ENCODE measurements around the gene CIAO2B.
A peak's percentile ranks its signal among the peaks of the same experiment; 100 is the strongest.
"Not testable (repeated sequence)": the region's sequence is repeated elsewhere in the genome, so short reads cannot be mapped to it uniquely, and the experiment has no call there.

CIAO2B gene

DNA sequence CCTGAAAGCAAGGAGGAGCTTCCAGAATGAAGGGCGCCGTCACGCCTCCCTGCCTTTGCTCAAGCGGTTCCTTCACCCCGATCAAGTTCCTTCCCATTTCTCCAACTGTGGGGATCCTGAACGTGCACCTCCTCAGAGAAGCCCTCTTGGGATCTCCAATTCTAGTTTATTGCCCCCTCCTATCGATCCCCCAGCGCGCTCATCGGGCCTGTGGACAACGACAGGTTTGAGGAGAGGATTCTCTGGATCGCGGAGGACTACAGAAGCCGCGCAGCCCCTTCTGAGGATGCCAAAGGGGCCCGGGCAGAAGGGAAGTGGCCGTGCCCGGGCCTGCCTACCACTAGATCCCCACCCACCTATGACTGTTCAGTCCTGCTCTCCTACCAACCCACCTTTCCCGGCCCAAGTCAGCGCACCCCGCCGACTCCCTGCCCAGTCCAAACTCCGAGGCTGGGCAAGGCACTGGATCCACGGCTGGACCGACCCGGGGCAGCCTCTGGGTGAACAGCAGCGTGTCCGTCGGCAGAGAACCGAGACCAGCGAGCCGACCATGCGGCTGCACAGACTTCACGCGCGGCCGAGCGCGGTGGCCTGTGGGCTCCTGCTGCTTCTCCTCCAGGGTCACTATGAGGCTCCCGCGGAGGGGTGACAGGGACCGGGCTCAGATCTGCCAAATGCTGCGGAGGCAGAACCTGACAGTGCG, 14.1 kb upstream of the CIAO2B start:
- Histone ChIP-seq H3K4me1 (ENCODE audit: control insufficient read depth in 2 of 2, insufficient read depth in 2 of 2, low read length in 2 of 2) (peaks cover 7 to 22% of the 10 kb centered on the region in 2 donors), H3K27ac (ENCODE audit: low read depth in 2 of 2, low read length in 2 of 2) (no peak overlapping the region), H3K27me3 (ENCODE audit: control insufficient read depth in 2 of 2, insufficient read depth in 2 of 2, low read length in 2 of 2) (no peaks in the 10 kb centered on the region), H3K36me3 (ENCODE audit: control insufficient read depth in 2 of 2, insufficient read depth in 2 of 2, low read length in 2 of 2) (peaks cover 3 to 8% of the 10 kb centered on the region in 2 donors), H3K9me3 (ENCODE audit: control insufficient read depth in 2 of 2, low read length in 2 of 2) (no peaks in the 10 kb centered on the region), H3K4me3 (ENCODE audit: low read length in 2 of 2) (peak overlapping the region; percentile 73 to 80), H3K9ac (ENCODE audit: low read depth in 1 of 2, low read length in 2 of 2) (peak overlapping the region; percentile 24 to 51)

DNA sequence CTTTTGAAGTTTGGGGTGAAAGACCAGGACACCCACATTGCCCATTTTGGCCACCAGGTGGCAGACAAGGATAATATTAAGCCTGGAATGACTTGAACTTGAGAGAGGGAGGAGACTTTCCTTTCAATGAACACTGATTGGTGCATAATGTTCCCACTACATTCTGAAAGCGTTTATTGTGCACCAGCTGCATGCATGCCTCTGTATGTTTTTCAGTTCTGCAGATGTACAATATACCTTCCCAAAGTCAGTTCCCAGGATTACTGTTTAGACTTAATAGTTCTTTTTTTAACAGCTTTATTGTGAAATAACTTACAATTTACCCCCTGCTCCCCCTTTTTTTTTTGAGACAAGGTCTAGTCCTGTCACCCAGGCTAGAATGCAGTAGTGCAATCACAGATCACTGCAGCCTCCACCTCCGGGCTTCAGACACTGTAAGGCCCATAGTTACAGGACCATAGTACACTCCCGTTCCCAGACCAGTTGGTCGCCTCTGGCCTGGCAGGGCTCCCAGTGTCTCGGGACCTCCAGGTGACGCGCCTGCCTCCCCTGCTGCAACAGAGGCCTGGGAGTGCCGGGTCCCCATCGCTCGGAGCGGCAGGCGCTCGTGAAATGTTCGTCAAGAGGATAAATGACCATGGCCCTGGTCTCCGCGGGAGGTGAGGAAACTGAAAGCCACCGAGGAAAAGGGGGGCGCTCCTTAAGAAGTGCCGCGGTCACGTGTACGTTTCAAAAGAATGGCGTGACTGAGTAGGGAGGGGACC, 13.3 kb upstream of the CIAO2B start:
- peaks cover 11 to 16% of the 10 kb centered on the region in 2 donors for H3K36me3 ChIP-seq (ENCODE audit: control insufficient read depth in 2 of 2, insufficient read depth in 2 of 2, low read length in 2 of 2)
- peak overlapping the region in 1 of 2 donors; percentile 51 for H3K9ac ChIP-seq (ENCODE audit: low read depth in 1 of 2, low read length in 2 of 2)
- no peaks in the 10 kb centered on the region for H3K9me3 ChIP-seq (ENCODE audit: control insufficient read depth in 2 of 2, low read length in 2 of 2)
- H3K27me3 ChIP-seq (ENCODE audit: control insufficient read depth in 2 of 2, insufficient read depth in 2 of 2, low read length in 2 of 2) = no peaks in the 10 kb centered on the region
- no peak overlapping the region for H3K27ac ChIP-seq (ENCODE audit: low read depth in 2 of 2, low read length in 2 of 2)
- peaks cover 7 to 17% of the 10 kb centered on the region in 2 donors for H3K4me1 ChIP-seq (ENCODE audit: control insufficient read depth in 2 of 2, insufficient read depth in 2 of 2, low read length in 2 of 2)
- H3K4me3 ChIP-seq (ENCODE audit: low read length in 2 of 2) = peak overlapping the region; percentile 73 to 80

DNA sequence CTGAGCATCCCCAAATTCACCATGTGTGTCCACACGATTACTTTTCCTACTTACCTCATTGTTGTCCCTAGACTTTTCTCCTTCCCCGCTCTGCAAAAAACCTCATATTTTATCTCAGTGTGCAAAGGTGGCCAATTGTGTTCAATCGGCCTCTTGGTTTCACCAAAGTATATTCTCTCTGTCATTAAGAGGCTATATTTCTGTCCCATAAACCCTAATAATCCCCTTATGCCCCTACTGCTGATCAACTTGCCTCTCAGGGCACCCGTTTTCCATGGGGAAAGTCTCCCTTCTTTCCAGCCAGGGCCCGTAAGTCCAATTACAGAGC, 12.7 kb upstream of the CIAO2B start:
- no peak overlapping the region for H3K27ac ChIP-seq (ENCODE audit: low read depth in 2 of 2, low read length in 2 of 2)
- H3K9me3 ChIP-seq (ENCODE audit: control insufficient read depth in 2 of 2, low read length in 2 of 2) = no peaks in the 10 kb centered on the region
- H3K36me3 ChIP-seq (ENCODE audit: control insufficient read depth in 2 of 2, insufficient read depth in 2 of 2, low read length in 2 of 2) = peaks cover 17 to 21% of the 10 kb centered on the region in 2 donors
- peaks cover 5 to 17% of the 10 kb centered on the region in 2 donors for H3K4me1 ChIP-seq (ENCODE audit: control insufficient read depth in 2 of 2, insufficient read depth in 2 of 2, low read length in 2 of 2)
- H3K27me3 ChIP-seq (ENCODE audit: control insufficient read depth in 2 of 2, insufficient read depth in 2 of 2, low read length in 2 of 2) = no peaks in the 10 kb centered on the region
- no peak overlapping the region for H3K9ac ChIP-seq (ENCODE audit: low read depth in 1 of 2, low read length in 2 of 2)
- H3K4me3 ChIP-seq (ENCODE audit: low read length in 2 of 2) = no peak overlapping the region

GRCh38 chr16:66946541-66946940, 12.3 kb upstream of the CIAO2B start:
- no peak overlapping the region for H3K4me3 ChIP-seq (ENCODE audit: low read length in 2 of 2)
- H3K36me3 ChIP-seq (ENCODE audit: control insufficient read depth in 2 of 2, insufficient read depth in 2 of 2, low read length in 2 of 2) = peaks cover 21 to 25% of the 10 kb centered on the region in 2 donors
- no peak overlapping the region for H3K27ac ChIP-seq (ENCODE audit: low read depth in 2 of 2, low read length in 2 of 2)
- H3K9me3 ChIP-seq (ENCODE audit: control insufficient read depth in 2 of 2, low read length in 2 of 2) = no peaks in the 10 kb centered on the region
- no peak overlapping the region for H3K9ac ChIP-seq (ENCODE audit: low read depth in 1 of 2, low read length in 2 of 2)
- no peaks in the 10 kb centered on the region for H3K27me3 ChIP-seq (ENCODE audit: control insufficient read depth in 2 of 2, insufficient read depth in 2 of 2, low read length in 2 of 2)
- peaks cover 4 to 17% of the 10 kb centered on the region in 2 donors for H3K4me1 ChIP-seq (ENCODE audit: control insufficient read depth in 2 of 2, insufficient read depth in 2 of 2, low read length in 2 of 2)

- Histone ChIP-seq H3K36me3 (ENCODE audit: control insufficient read depth in 2 of 2, insufficient read depth in 2 of 2, low read length in 2 of 2) (peaks cover 27 to 31% of the 10 kb centered on the region in 2 donors), H3K27me3 (ENCODE audit: control insufficient read depth in 2 of 2, insufficient read depth in 2 of 2, low read length in 2 of 2) (no peaks in the 10 kb centered on the region), H3K9me3 (ENCODE audit: control insufficient read depth in 2 of 2, low read length in 2 of 2) (no peaks in the 10 kb centered on the region), H3K9ac (ENCODE audit: low read depth in 1 of 2, low read length in 2 of 2) (no peak overlapping the region), H3K4me3 (ENCODE audit: low read length in 2 of 2) (no peak overlapping the region), H3K4me1 (ENCODE audit: control insufficient read depth in 2 of 2, insufficient read depth in 2 of 2, low read length in 2 of 2) (peaks cover 4 to 17% of the 10 kb centered on the region in 2 donors), H3K27ac (ENCODE audit: low read depth in 2 of 2, low read length in 2 of 2) (no peak overlapping the region)
Observed at GRCh38 chr16:66945939-66946338, 11.7 kb upstream of the CIAO2B start.

GRCh38 chr16:66944971-66945370, 10.8 kb upstream of the CIAO2B start:
- not testable (repeated sequence) for H3K4me3 ChIP-seq (ENCODE audit: low read length in 2 of 2); H3K9ac ChIP-seq (ENCODE audit: low read depth in 1 of 2, low read length in 2 of 2); H3K27me3 ChIP-seq (ENCODE audit: control insufficient read depth in 2 of 2, insufficient read depth in 2 of 2, low read length in 2 of 2); H3K27ac ChIP-seq (ENCODE audit: low read depth in 2 of 2, low read length in 2 of 2); H3K9me3 ChIP-seq (ENCODE audit: control insufficient read depth in 2 of 2, low read length in 2 of 2)
- H3K4me1 ChIP-seq (ENCODE audit: control insufficient read depth in 2 of 2, insufficient read depth in 2 of 2, low read length in 2 of 2) = peaks cover 4 to 17% of the 10 kb centered on the region in 2 donors
- peaks cover 36 to 41% of the 10 kb centered on the region in 2 donors for H3K36me3 ChIP-seq (ENCODE audit: control insufficient read depth in 2 of 2, insufficient read depth in 2 of 2, low read length in 2 of 2)

DNA sequence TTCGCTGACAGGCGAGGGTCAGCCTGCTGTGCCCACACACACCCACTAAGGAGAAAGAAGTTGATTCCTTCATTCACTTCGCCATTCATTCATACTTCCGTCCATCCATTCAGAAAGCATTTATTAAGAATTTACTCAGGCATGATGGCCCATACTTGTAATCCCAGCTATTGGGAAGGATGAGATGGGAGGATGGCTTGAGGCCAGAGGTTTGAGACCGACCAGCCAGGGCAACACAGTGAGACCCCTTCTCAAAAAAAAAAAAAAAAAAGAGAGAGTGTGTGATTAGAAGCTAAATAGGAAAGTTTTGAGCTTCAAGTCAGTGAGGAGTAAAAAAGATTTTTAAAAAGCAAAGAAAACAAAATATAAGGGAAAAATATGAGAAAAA, 9.8 kb upstream of the CIAO2B start:
- Histone ChIP-seq H3K27me3 (ENCODE audit: control insufficient read depth in 2 of 2, insufficient read depth in 2 of 2, low read length in 2 of 2) (no peaks in the 10 kb centered on the region), H3K4me1 (ENCODE audit: control insufficient read depth in 2 of 2, insufficient read depth in 2 of 2, low read length in 2 of 2) (peaks cover 4 to 14% of the 10 kb centered on the region in 2 donors), H3K36me3 (ENCODE audit: control insufficient read depth in 2 of 2, insufficient read depth in 2 of 2, low read length in 2 of 2) (peaks cover 44 to 50% of the 10 kb centered on the region in 2 donors), H3K9me3 (ENCODE audit: control insufficient read depth in 2 of 2, low read length in 2 of 2) (no peaks in the 10 kb centered on the region), H3K27ac (ENCODE audit: low read depth in 2 of 2, low read length in 2 of 2) (no peak overlapping the region), H3K4me3 (ENCODE audit: low read length in 2 of 2) (no peak overlapping the region), H3K9ac (ENCODE audit: low read depth in 1 of 2, low read length in 2 of 2) (no peak overlapping the region)

DNA sequence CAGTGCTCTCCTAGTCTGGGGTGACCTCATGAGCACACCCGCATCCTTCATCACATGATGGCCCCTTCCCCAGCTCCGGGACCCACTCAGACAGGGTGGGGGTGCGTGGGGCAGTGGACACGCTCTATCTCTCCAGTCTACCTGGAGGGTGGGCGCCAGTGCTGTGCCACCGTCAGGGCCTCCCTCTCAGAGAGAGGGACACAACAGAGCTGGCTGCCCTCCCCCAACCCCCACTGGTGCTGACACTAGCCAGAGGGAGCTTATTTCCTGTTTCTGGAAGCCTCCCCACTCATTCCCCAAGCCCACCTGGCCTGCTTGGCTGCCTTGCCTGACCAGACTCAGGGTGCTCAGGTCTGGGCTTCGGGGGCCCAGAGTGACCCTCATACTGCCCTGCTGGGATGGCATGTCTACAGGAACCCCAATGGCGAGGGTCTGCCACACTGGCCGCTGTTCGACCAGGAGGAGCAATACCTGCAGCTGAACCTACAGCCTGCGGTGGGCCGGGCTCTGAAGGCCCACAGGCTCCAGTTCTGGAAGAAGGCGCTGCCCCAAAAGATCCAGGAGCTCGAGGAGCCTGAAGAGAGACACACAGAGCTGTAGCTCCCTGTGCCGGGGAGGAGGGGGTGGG, 9.3 kb upstream of the CIAO2B start:
- Histone ChIP-seq H3K27me3 (ENCODE audit: control insufficient read depth in 2 of 2, insufficient read depth in 2 of 2, low read length in 2 of 2) (no peaks in the 10 kb centered on the region), H3K36me3 (ENCODE audit: control insufficient read depth in 2 of 2, insufficient read depth in 2 of 2, low read length in 2 of 2) (peaks cover 49 to 55% of the 10 kb centered on the region in 2 donors), H3K27ac (ENCODE audit: low read depth in 2 of 2, low read length in 2 of 2) (no peak overlapping the region), H3K4me3 (ENCODE audit: low read length in 2 of 2) (no peak overlapping the region), H3K4me1 (ENCODE audit: control insufficient read depth in 2 of 2, insufficient read depth in 2 of 2, low read length in 2 of 2) (peaks cover 4 to 10% of the 10 kb centered on the region in 2 donors), H3K9ac (ENCODE audit: low read depth in 1 of 2, low read length in 2 of 2) (no peak overlapping the region), H3K9me3 (ENCODE audit: control insufficient read depth in 2 of 2, low read length in 2 of 2) (no peaks in the 10 kb centered on the region)

DNA sequence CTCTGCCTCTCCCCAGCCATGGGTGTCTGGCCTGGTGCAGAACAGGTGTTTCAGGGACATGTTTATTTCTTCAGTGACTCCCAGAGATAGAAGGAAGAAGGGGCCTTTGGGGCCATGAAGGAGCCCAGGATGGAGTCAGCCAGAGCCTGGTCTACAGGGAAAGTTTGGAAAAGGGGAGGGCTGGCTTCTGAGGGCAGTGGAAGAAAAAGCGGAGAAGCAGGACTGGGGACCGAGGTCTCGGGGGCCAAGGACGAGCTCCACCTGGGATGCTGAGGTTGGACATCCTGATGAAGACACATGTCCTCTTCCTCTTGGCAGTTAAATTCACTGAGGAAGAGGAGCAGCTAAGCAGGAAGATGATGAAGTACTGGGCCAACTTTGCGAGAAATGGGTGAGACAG, 8.8 kb upstream of the CIAO2B start:
- no peak overlapping the region for H3K4me3 ChIP-seq (ENCODE audit: low read length in 2 of 2)
- H3K9me3 ChIP-seq (ENCODE audit: control insufficient read depth in 2 of 2, low read length in 2 of 2) = no peaks in the 10 kb centered on the region
- no peak overlapping the region for H3K27ac ChIP-seq (ENCODE audit: low read depth in 2 of 2, low read length in 2 of 2)
- H3K27me3 ChIP-seq (ENCODE audit: control insufficient read depth in 2 of 2, insufficient read depth in 2 of 2, low read length in 2 of 2) = no peaks in the 10 kb centered on the region
- peaks cover 2 to 10% of the 10 kb centered on the region in 2 donors for H3K4me1 ChIP-seq (ENCODE audit: control insufficient read depth in 2 of 2, insufficient read depth in 2 of 2, low read length in 2 of 2)
- no peak overlapping the region for H3K9ac ChIP-seq (ENCODE audit: low read depth in 1 of 2, low read length in 2 of 2)
- peaks cover 54 to 59% of the 10 kb centered on the region in 2 donors for H3K36me3 ChIP-seq (ENCODE audit: control insufficient read depth in 2 of 2, insufficient read depth in 2 of 2, low read length in 2 of 2)

GRCh38 chr16:66940236-66940635, 6.0 kb upstream of the CIAO2B start:
- Histone ChIP-seq H3K9me3 (ENCODE audit: control insufficient read depth in 2 of 2, low read length in 2 of 2) (no peaks in the 10 kb centered on the region), H3K4me3 (ENCODE audit: low read length in 2 of 2) (no peak overlapping the region), H3K9ac (ENCODE audit: low read depth in 1 of 2, low read length in 2 of 2) (no peak overlapping the region), H3K27ac (ENCODE audit: low read depth in 2 of 2, low read length in 2 of 2) (no peak overlapping the region), H3K36me3 (ENCODE audit: control insufficient read depth in 2 of 2, insufficient read depth in 2 of 2, low read length in 2 of 2) (peaks cover 61 to 68% of the 10 kb centered on the region in 2 donors), H3K4me1 (ENCODE audit: control insufficient read depth in 2 of 2, insufficient read depth in 2 of 2, low read length in 2 of 2) (peaks cover 25 to 32% of the 10 kb centered on the region in 2 donors), H3K27me3 (ENCODE audit: control insufficient read depth in 2 of 2, insufficient read depth in 2 of 2, low read length in 2 of 2) (no peaks in the 10 kb centered on the region)
